Measurements from ENCODE around the gene HBM. TPM values are rescaled to one million over a fixed set of nuclear protein-coding genes. Genes with fewer than 3 reads are reported as not detected.

The HBM gene
- total RNA-seq, 2 donors from 2014 or later: 1.2 TPM; not detected in 1

- DNase-seq (ENCODE audit: low spot score): no peak
- no peaks in the 10 kb centered on the region for H3K9me3 ChIP-seq
- no peaks in the 10 kb centered on the region for H3K36me3 ChIP-seq
- H3K4me1 ChIP-seq: peaks cover 0 to 28% of the 10 kb centered on the region in 2 donors
- H3K27me3 ChIP-seq: peaks cover 3 to 26% of the 10 kb centered on the region in 2 donors
- TF ChIP-seq CTCF (IDR thresholded peaks at IDR 0.05): no peak
- no peak overlapping the region for H3K27ac ChIP-seq
- H3K4me3 ChIP-seq: no peak overlapping the region
Measured at GRCh38 chr16:178668-179015, 12.9 kb downstream of the HBM start.

- H3K4me1 ChIP-seq: peaks cover 0 to 28% of the 10 kb centered on the region in 2 donors
- no peak for TF ChIP-seq CTCF (IDR thresholded peaks at IDR 0.05)
- H3K4me3 ChIP-seq: no peak overlapping the region
- peaks cover 3 to 25% of the 10 kb centered on the region in 2 donors for H3K27me3 ChIP-seq
- H3K36me3 ChIP-seq: no peaks in the 10 kb centered on the region
- no peak for DNase-seq (ENCODE audit: low spot score)
- H3K9me3 ChIP-seq: no peaks in the 10 kb centered on the region
- no peak overlapping the region for H3K27ac ChIP-seq
Measured at GRCh38 chr16:179211-180092, 13.7 kb downstream of the HBM start.

- H3K27ac ChIP-seq: no peak within 1 kb of the TSS
- no peaks in the 10 kb centered on the region for H3K9me3 ChIP-seq
- peak within 1 kb of the TSS; percentile 0 to 43 for H3K4me3 ChIP-seq
- H3K4me1 ChIP-seq: peaks cover 0 to 28% of the 10 kb centered on the region in 2 donors
- peaks cover 0 to 18% of the 10 kb centered on the region in 2 donors for H3K27me3 ChIP-seq
- no peak for DNase-seq (ENCODE audit: low spot score)
- TF ChIP-seq CTCF (IDR thresholded peaks at IDR 0.05): peak; percentile 37 to 39
- no peaks in the 10 kb centered on the region for H3K36me3 ChIP-seq
Measured at GRCh38 chr16:180101-180675, 14.4 kb downstream of the HBM start, which contains the start of gene HBQ1. Gene HBQ1, plus strand, starts transcription at chr16:180459. Its CDS starts 28 bp downstream, at chr16:180487.

- Histone ChIP-seq H3K27me3 (peaks cover 0 to 14% of the 10 kb centered on the region in 2 donors), H3K4me1 (peaks cover 0 to 28% of the 10 kb centered on the region in 2 donors), H3K36me3 (no peaks in the 10 kb centered on the region), H3K27ac (no peak overlapping the region), H3K9me3 (no peaks in the 10 kb centered on the region), H3K4me3 (peak overlapping the region; percentile 0 to 43)
- TF ChIP-seq CTCF (IDR thresholded peaks at IDR 0.05): no peak
- DNase-seq (ENCODE audit: low spot score): no peak
Measured at GRCh38 chr16:180681-181564, 15.1 kb downstream of the HBM start.

- Histone ChIP-seq H3K9me3 (no peaks in the 10 kb centered on the region), H3K4me3 (peak overlapping the region in 1 of 2 donors; percentile 43), H3K4me1 (peaks cover 0 to 28% of the 10 kb centered on the region in 2 donors), H3K36me3 (no peaks in the 10 kb centered on the region), H3K27me3 (peaks cover 0 to 14% of the 10 kb centered on the region in 2 donors), H3K27ac (no peak overlapping the region)
- TF ChIP-seq CTCF (IDR thresholded peaks at IDR 0.05): peak; percentile 94 to 99
- DNase-seq (ENCODE audit: low spot score): no peak
Measured at GRCh38 chr16:181565-182021, 15.8 kb downstream of the HBM start.
